Measurements from ENCODE around the gene CCDC149.

CCDC149 gene

DNA sequence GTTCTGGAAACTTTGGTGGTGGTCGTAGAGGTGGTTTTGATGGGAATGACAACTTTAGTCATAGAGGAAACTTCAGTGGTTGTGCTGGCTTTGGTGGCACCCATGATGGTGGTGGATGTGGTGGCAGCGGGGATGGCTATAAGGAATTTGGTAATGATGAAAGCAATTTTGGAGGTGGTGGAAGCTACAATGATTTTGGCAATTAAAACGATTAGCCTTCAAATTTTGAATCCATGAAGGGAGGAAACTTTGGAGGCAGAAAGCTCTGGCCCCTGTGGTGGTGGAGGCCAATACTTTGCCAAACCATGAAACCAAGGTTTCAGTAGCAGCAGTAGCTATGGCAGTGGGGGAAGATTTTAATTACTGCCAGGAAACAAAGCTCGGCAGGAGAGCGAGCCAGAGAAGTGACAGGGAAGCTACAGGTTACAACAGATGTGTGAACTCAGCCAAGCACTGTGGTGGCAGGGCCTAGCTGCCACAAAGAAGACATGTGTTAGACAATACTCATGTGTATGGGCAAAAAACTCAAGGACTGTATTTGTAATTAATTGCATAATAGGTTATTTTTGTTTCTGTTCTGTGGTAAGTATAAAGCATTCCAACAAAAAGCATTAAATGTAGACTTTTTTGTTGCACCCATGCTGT lies 140.7 kb downstream of the CCDC149 start:
- no peak for DNase-seq

DNA sequence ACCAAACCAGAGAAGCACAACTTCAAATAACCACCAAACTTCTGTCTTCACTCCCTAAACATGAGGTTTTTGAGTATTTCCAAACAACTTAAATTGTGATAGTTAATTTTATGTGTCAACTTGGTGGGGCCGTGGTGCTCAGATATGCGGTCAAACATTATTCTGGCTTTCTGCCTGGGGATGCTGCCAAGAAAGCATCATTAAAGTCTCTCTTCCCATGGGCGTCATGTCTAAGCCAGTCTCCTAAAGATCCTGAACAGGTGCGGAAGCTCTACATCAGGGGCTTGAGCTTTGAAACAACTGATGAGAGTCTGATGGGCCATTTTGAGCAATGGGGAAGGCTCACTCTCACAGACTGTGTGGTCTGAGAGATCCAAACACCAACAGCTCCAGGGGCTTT lies 141.6 kb downstream of the CCDC149 start:
- peak; percentile 72 for DNase-seq

DNA sequence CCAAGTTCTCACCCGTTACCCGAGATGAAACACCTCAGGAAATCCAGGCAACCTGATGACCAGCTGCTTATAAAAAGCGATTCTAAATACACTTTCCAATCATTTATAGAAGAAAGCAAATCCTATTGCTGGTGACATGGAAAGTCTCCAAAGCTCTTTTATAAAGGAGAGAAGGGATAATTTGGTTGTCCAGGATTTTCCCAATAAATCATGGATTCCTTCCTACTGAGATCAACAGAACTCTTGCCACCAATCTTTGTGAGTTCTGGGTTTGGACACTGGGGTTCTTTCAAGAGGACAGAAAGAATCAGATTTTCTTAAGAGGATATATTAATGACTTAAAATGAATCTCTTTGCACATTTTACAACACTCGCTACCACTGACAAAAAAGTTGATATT lies 142.2 kb downstream of the CCDC149 start:
- DNase-seq: no peak

DNA sequence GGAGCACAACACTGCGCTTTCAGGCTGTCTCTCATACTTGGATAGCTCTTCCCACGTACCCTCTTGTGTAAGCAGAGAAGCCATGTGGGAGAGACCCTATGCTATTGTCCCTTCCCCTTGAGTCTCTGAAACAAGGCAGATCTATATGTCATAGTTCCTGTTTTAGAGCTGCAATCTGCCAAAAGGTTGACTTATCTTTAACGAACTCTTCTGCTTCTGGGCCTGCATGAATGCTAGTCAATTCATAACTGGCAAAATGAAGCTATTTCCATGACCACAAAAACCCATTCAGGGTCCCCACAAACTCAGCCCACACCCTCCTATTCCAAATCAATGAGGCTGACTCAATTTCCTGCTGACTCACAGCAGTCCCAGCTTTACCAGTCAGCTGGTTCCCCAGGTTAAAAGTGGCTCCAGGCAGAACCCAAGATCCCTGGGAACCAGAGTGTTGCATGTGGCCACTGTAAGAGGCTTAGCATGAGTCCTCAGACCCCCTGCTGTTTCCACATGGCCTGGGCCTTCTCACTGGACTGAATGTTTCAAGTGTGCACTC lies 142.7 kb downstream of the CCDC149 start:
- DNase-seq: peak; percentile 95

DNA sequence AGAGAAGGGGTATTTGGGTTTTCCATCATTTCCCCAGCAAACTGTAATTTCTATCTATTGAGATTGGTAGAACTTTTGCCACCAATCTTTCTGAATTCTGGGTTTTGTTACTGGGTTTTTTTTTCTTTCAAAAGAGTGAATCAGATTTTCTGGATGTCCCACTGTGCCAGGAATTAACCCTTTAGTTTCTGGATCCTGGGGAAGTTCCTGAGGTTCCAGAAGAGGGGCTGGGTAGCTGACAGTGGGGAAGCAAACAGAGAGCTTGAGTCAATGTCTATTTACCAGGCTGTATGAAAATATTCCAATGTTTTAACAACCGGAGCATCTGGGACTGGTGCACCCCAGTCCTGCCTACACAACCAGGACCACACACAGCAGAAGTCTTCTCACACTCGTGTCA lies 143.3 kb downstream of the CCDC149 start:
- no peak for DNase-seq

DNA sequence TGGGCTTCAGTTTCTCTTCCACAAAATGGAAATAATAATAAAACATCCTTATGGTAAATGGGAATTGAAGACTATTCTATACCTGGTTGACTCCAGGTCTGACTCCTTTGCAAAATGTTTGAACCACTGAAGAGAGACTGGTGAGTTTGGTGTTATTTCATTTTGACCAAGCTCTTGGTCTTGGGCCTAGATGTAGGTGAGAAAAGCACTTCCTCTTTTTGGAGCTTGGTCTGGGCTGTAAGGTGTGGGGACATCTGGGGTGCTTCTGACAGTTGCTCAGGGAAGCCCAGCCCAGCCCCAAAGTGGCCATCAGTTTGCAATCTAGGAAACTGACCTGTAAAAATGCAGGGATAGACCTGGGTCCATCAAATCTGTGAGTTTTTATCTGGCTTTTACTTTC lies 144.2 kb downstream of the CCDC149 start:
- DNase-seq: no peak

DNA sequence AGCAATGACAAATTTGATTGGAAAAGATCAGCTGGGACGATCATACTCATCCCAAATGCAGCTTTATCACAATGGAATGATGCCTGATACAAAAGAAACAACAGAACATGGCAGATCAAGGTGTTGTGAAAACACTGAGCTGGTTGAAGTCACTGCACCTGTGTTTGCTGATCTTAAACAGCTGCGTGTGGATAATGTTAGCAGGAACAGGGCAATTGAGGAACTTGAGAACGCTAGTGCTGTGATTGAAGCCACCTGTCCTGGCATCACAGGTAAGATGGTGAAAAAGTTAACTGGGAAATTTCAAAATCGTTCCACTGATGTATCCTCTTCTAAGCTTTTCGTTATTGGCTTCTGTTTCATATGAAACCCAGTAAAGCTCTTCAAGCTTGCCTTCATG lies 144.8 kb downstream of the CCDC149 start:
- DNase-seq: no peak

DNA sequence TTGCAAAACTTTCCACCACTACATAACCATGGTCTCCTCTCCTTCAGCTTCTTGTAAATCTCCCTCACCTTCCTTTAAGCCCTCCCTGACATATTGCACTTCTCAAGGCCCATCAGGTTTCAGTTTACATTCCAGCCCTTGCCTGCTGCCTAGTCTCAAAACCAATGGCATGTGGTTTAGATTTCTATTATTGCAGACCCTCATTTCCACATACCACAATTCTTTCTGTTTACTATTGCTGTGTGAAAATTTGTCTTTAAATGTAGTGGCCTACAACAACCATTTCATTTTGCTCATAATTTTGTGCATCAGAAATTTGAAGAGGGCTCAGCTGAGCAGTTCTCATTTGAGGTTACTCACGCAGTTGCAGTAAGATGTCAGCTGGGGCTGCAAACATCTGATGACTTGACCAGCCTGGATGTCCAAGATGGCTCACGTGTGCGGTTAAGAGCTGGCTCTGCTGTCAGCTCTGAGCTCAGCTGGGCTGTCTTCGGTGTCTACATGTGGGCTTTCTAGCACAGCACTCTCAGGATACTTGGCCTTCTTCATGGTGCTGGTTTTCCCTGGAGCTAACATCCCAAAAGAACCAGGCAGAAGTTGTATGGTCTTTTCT lies 147.4 kb downstream of the CCDC149 start:
- peak; percentile 54 for DNase-seq

DNA sequence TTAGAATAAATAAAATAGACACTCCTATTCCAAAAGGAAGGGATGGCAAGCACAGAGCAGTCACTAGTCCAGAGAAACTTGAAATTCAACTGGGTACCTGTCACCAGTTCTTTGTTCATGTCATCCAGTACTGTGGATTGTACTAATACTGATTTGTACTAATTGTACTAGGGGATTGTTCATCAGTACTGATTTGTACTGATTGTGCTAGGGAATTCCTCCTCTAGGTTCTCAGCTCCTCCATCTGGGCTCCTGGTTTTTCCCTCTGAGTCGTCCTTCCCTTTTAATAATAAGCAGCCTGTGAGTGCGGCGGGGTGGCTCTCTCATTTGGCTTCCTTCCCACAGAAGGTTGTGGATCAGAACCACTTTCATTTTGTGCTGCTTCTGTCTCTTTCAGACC lies 148.5 kb downstream of the CCDC149 start:
- DNase-seq: no peak

DNA sequence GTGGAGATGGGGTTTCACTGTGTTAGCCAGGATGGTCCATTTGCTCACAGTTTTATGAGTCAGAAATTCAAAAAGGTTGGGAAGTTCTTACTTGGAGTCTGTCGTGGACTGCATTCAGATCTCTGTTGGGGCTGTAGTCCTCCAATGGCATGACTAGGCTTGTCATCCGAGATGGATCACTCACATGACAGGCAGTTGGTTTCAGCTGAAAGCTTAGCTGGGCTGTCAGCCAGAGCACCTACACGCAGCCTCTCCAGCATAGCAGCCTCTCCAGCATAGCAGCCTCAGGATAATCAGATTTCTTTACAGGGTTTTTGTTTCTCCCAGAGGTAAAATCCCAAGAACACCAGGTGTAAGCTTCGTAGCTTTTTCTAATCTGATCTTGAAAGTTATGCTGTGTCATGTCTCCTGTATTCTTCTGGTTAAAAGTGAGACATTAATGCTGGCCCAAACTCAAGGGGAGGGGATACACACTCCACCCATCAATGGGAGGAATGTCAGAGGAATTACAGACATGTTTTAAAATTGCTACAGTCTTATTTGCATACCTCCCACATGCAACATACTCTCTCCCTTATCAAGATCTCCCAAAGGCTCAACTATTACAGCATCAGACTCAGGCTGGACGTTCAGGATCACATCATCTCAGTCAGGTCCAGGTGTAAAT lies 149.1 kb downstream of the CCDC149 start:
- peak; percentile 70 for DNase-seq

All from fibroblast of skin of right quadriceps (primary cell).